GM23338 (cell line): ENCODE data around the gene TCF3. TPM values are rescaled to one million over a fixed set of nuclear protein-coding genes. Genes with fewer than 3 reads are reported as not detected.

Experiments used
- ATAC-seq: fragments of 200-7000 bp; cut with Tn5 transposase; 3 replicates; pipeline ENCODE4 v1.9.1; 2020
- DNase-seq: peaks from one replicate; pipeline ENCODE4 v3.0.0-alpha.2; 2015; ENCODE audit warnings: low spot score
- H2AFZ ChIP-seq: fragments of 200-600 bp; sonication (generic); 2 replicates; pipeline ENCODE4 v1.8.0; 2016; ENCODE audit warnings: antibody characterized with exemption, mild to moderate bottlenecking, moderate library complexity
- H3F3A ChIP-seq: fragments of 200-600 bp; sonication (generic); replicated peaks from 2 replicates; pipeline ENCODE4 v1.8.0; 2017; ENCODE audit warnings: antibody characterized with exemption, mixed run types, low read depth
- H3K27ac ChIP-seq: fragments of 200-600 bp; sonication (generic); 2 replicates; pipeline ENCODE4 v1.6.1; 2016; ENCODE audit warnings: low read depth
- H3K27me3 ChIP-seq: fragments of 200-600 bp; sonication (generic); 2 replicates; pipeline ENCODE4 v1.8.0; 2016; ENCODE audit warnings: mild to moderate bottlenecking, mixed run types, moderate library complexity; ENCODE audit not compliant: insufficient read depth
- H3K36me3 ChIP-seq: fragments of 200-600 bp; sonication (generic); 2 replicates; pipeline ENCODE4 v1.8.0; 2016; ENCODE audit warnings: mild to moderate bottlenecking; ENCODE audit not compliant: insufficient read depth
- H3K4me1 ChIP-seq: fragments of 200-600 bp; sonication (generic); 2 replicates; pipeline ENCODE4 v1.8.0; 2016; ENCODE audit warnings: mild to moderate bottlenecking, moderate library complexity; ENCODE audit not compliant: insufficient read depth
- H3K4me2 ChIP-seq: fragments of 200-600 bp; sonication (generic); 2 replicates; pipeline ENCODE4 v1.7.1; 2017; ENCODE audit warnings: mixed run types
- H3K4me3 ChIP-seq: fragments of 200-600 bp; sonication (generic); 2 replicates; pipeline ENCODE4 v1.6.1; 2016; ENCODE audit warnings: mixed run types
- H3K79me2 ChIP-seq: fragments of 200-600 bp; sonication (generic); replicated peaks from 2 replicates; pipeline ENCODE4 v1.8.0; 2017; ENCODE audit warnings: mild to moderate bottlenecking; ENCODE audit not compliant: insufficient read depth
- H3K9me2 ChIP-seq: fragments of 200-600 bp; sonication (generic); 2 replicates; pipeline ENCODE4 v1.8.0; 2017; ENCODE audit not compliant: insufficient read depth
- H4K20me1 ChIP-seq: fragments of 200-600 bp; sonication (generic); replicated peaks from 2 replicates; pipeline ENCODE4 v1.8.0; 2017; ENCODE audit warnings: mild to moderate bottlenecking; ENCODE audit not compliant: insufficient read depth
- H3K27ac Mint-ChIP-seq: 2 replicates; pipeline ENCODE4 v1.8.0; 2020; ENCODE audit warnings: inconsistent platforms, mild to moderate bottlenecking, moderate library complexity, mixed read lengths
- H3K27me3 Mint-ChIP-seq: 3 replicates; pipeline ENCODE4 v1.8.0; 2022; ENCODE audit warnings: low read depth, mild to moderate bottlenecking, moderate library complexity, mixed read lengths, inconsistent platforms; ENCODE audit not compliant: insufficient read depth, poor library complexity
- H3K36me3 Mint-ChIP-seq: 3 replicates; pipeline ENCODE4 v1.8.0; 2021; ENCODE audit warnings: low read depth, mild to moderate bottlenecking, inconsistent platforms, moderate library complexity, mixed read lengths
- H3K4me1 Mint-ChIP-seq: 3 replicates; pipeline ENCODE4 v1.8.0; 2020; ENCODE audit warnings: mild to moderate bottlenecking, inconsistent platforms, mixed read lengths
- H3K4me3 Mint-ChIP-seq: 3 replicates; pipeline ENCODE4 v1.8.0; 2021; ENCODE audit warnings: moderate library complexity, mild to moderate bottlenecking, inconsistent platforms, mixed read lengths
- H3K9me3 Mint-ChIP-seq: 3 replicates; pipeline ENCODE4 v1.8.0; 2020; ENCODE audit warnings: moderate library complexity, mild to moderate bottlenecking, inconsistent platforms, mixed read lengths
- CREB1 ChIP-seq: fragments of 250-450 bp; sonication (Bioruptor Pico); IDR thresholded peaks from 2 replicates; pipeline ENCODE4 v1.5.0; 2020; ENCODE audit warnings: low read depth, mild to moderate bottlenecking, moderate library complexity
- CTCF ChIP-seq, 2 experiments: fragments of 200-600 bp in 1 of 2; sonication (generic) in 1 of 2; conservative IDR thresholded peaks; 2 replicates each; pipeline versions ENCODE4 v1.5.1 to v1.6.1; 2016 to 2017; ENCODE audit warnings: antibody characterized with exemption in 2 of 2, low read depth in 2 of 2, mild to moderate bottlenecking in 2 of 2, moderate library complexity in 1 of 2
- ETS1 ChIP-seq: IDR thresholded peaks from 2 replicates; pipeline ENCODE4 v1.6.1; 2016; ENCODE audit warnings: antibody characterized with exemption
- EZH2 ChIP-seq: fragments of 200-600 bp; sonication (generic); IDR thresholded peaks from one replicate; pipeline ENCODE4 v1.8.0; 2017; ENCODE audit warnings: antibody characterized with exemption, mild to moderate bottlenecking, low read depth; ENCODE audit not compliant: unreplicated experiment
- EZH2phosphoT487 ChIP-seq: fragments of 200-600 bp; sonication (generic); IDR thresholded peaks from one replicate; pipeline ENCODE4 v1.8.1; 2018; ENCODE audit warnings: antibody characterized with exemption; ENCODE audit not compliant: unreplicated experiment
- JUNB ChIP-seq: IDR thresholded peaks from one replicate; pipeline ENCODE4 v1.6.1; 2016; ENCODE audit warnings: antibody characterized with exemption; ENCODE audit not compliant: unreplicated experiment
- NANOG ChIP-seq: IDR thresholded peaks from 2 replicates; pipeline ENCODE4 v1.6.1; 2016; ENCODE audit warnings: antibody characterized with exemption, borderline replicate concordance
- POLR2AphosphoS5 ChIP-seq: IDR thresholded peaks from 2 replicates; pipeline ENCODE4 v1.6.1; 2016; ENCODE audit warnings: antibody characterized with exemption, low read depth
- REST ChIP-seq: IDR thresholded peaks from one replicate; pipeline ENCODE4 v1.6.1; 2018; ENCODE audit warnings: antibody characterized with exemption; ENCODE audit not compliant: unreplicated experiment
- ZNF114 ChIP-seq: fragments of 250-450 bp; sonication (Bioruptor Pico); IDR thresholded peaks from 2 replicates; pipeline ENCODE4 v1.5.0; 2020; ENCODE audit warnings: mild to moderate bottlenecking, moderate library complexity
- ZNF331 ChIP-seq: fragments of 250-450 bp; sonication (Bioruptor Pico); IDR thresholded peaks from 2 replicates; pipeline ENCODE4 v1.5.0; 2020; ENCODE audit warnings: low read depth, mild to moderate bottlenecking, moderate library complexity
- polyA plus RNA-seq: library from polyadenylated mRNA; unstranded; fragments of >200 nt; fragmentation: Nextera tagmentation; extraction: Ambion mirVana; gene quantifications from 2 replicates; pipeline ENCODE4 v1.2.1, GENCODE V29; 2016
- total RNA-seq: library from RNA; depleted of rRNA; stranded (reverse); fragments of >200 nt; shearing (Covaris generic); gene quantifications from 2 replicates; pipeline ENCODE4 v1.2.3, GENCODE V29; 2014

TCF3 gene
- total and polyA plus RNA-seq, 2 experiments from 2014 or later, result 166 to 383 TPM

GRCh38 chr19:1650650-1651567 is 1.5 kb downstream of the TCF3 start:
- Histone ChIP-seq H3K9me2 (no peaks in the 10 kb centered on the region), H3K27me3 (no peaks in the 10 kb centered on the region), H3K79me2 (peaks cover 52% of the 10 kb centered on the region), H3K36me3 (peaks cover 13% of the 10 kb centered on the region; the same call in 1 of the 2 replicates), H3K4me1 (peaks cover 10% of the 10 kb centered on the region), H3K4me3 (peak overlapping the region; percentile 92), H3F3A (peaks cover 7% of the 10 kb centered on the region; the same call in 1 of the 2 replicates), H3K4me2 (peak overlapping the region; percentile 82), H3K27ac (peak overlapping the region; percentile 93), H4K20me1 (peaks cover 4% of the 10 kb centered on the region; the same call in 1 of the 2 replicates), H2AFZ (no peak overlapping the region)
- TF ChIP-seq ZNF331 (CRISPR knock-in tag) (no peak), EZH2phosphoT487 (no peak), POLR2AphosphoS5 (peak; percentile 33; the same call in 1 of the 2 replicates), CREB1 (CRISPR knock-in tag) (no peak), NANOG (no peak), ZNF114 (CRISPR knock-in tag) (no peak)
- Mint-ChIP-seq H3K27me3 (peaks cover 18% of the 10 kb centered on the region), H3K36me3 (peaks cover 39% of the 10 kb centered on the region), H3K4me3 (peak overlapping the region; percentile 97), H3K4me1 (peaks cover 14% of the 10 kb centered on the region; the same call in 2 of the 3 replicates), H3K9me3 (peaks cover 3% of the 10 kb centered on the region; the same call in 1 of the 3 replicates), H3K27ac (peak overlapping the region; percentile 99)
- DNase-seq (peak; percentile 79), ATAC-seq (peak; percentile 40)

GRCh38 chr19:1649706-1650649 is 2.4 kb downstream of the TCF3 start:
- peaks cover 4% of the 10 kb centered on the region; the same call in 1 of the 2 replicates for H4K20me1 ChIP-seq
- peak overlapping the region; percentile 93 for H3K27ac ChIP-seq
- TF ChIP-seq EZH2phosphoT487 (no peak), JUNB (no peak), ZNF114 (CRISPR knock-in tag) (no peak), POLR2AphosphoS5 (no peak), ETS1 (no peak), EZH2 (no peak), REST (no peak), NANOG (no peak), CTCF (conservative IDR thresholded peaks at IDR 0.05; ENCODE audit: low read depth in 2 of 2) (no peak)

More at GRCh38 chr19:1649706-1650649, 2.4 kb downstream of the TCF3 start:
- Mint-ChIP-seq H3K4me1 (peaks cover 14% of the 10 kb centered on the region; the same call in 2 of the 3 replicates), H3K27ac (peak overlapping the region; percentile 99), H3K27me3 (peaks cover 22% of the 10 kb centered on the region), H3K4me3 (peak overlapping the region; percentile 97), H3K36me3 (peaks cover 49% of the 10 kb centered on the region), H3K9me3 (peaks cover 3% of the 10 kb centered on the region; the same call in 1 of the 3 replicates)
- peak; percentile 6 for ATAC-seq
- H3K4me3 ChIP-seq, result peak overlapping the region; percentile 92
- no peaks in the 10 kb centered on the region for H3K9me2 ChIP-seq
- H3K4me2 ChIP-seq, result peak overlapping the region; percentile 82
- H2AFZ ChIP-seq, result no peak overlapping the region
- H3F3A ChIP-seq, result peaks cover 7% of the 10 kb centered on the region; the same call in 1 of the 2 replicates
- H3K4me1 ChIP-seq, result peaks cover 10% of the 10 kb centered on the region
- H3K27me3 ChIP-seq, result no peaks in the 10 kb centered on the region
- H3K36me3 ChIP-seq, result peaks cover 13% of the 10 kb centered on the region; the same call in 1 of the 2 replicates
- H3K79me2 ChIP-seq, result peaks cover 58% of the 10 kb centered on the region
- DNase-seq, result no peak
